Activated CD4-positive, alpha-beta T cell treated with anti-CD3 and anti-CD28 coated beads, Interleukin-2, amount 10 ng/mL, durations not matched to agents 7 days and 5 days (primary cell): ENCODE results near the gene ZNF723. TPM values are rescaled to one million over a fixed set of nuclear protein-coding genes. Genes with fewer than 3 reads are reported as not detected.
A peak's percentile ranks its signal among the peaks of the same experiment; 100 is the strongest.
"Not testable (repeated sequence)": the region's sequence is repeated elsewhere in the genome, so short reads cannot be mapped to it uniquely, and the experiment has no call there.

Source experiments
- CTCF ChIA-PET: fragments of 350-600 bp; sonication (Branson Sonifier 250); formaldehyde crosslinking; loops from one replicate; lab custom pipeline; 2021; ENCODE audit warnings: antibody characterized with exemption; lab: Charles Lee
- POLR2A ChIA-PET: fragments of 350-600 bp; sonication (Branson Sonifier 250); formaldehyde crosslinking; loops from one replicate; lab custom pipeline; 2021; ENCODE audit warnings: antibody characterized with exemption; lab: Charles Lee
- DNase-seq: peaks from one replicate; pipeline ENCODE4 v3.0.0-alpha.2; 2020
- H3K27ac Mint-ChIP-seq: one replicate; pipeline ENCODE4 v1.8.0; 2021; ENCODE audit warnings: mild to moderate bottlenecking, moderate library complexity, mixed read lengths
- H3K27me3 Mint-ChIP-seq: one replicate; pipeline ENCODE4 v1.8.0; 2021; ENCODE audit warnings: mixed read lengths
- H3K36me3 Mint-ChIP-seq: one replicate; pipeline ENCODE4 v1.8.0; 2021; ENCODE audit warnings: low read depth, mixed read lengths
- H3K4me1 Mint-ChIP-seq: one replicate; pipeline ENCODE4 v1.8.0; 2021; ENCODE audit warnings: mixed read lengths
- H3K4me3 Mint-ChIP-seq: one replicate; pipeline ENCODE4 v1.8.0; 2021; ENCODE audit warnings: mild to moderate bottlenecking, moderate library complexity, mixed read lengths
- H3K9me3 Mint-ChIP-seq: one replicate; pipeline ENCODE4 v1.8.0; 2021; ENCODE audit warnings: mixed read lengths
- total RNA-seq, 2 experiments: library from RNA; stranded (reverse); gene quantifications; one replicate each; pipeline ENCODE4 v1.2.3, GENCODE V29; 2021

Gene ZNF723
- total RNA-seq: not detected

GRCh38 chr19:22832031-22832762, at the start of gene ZNF723:
ZNF723 (plus strand) TSS chr19:22832291; CDS start chr19:22832380, 89 bp downstream.
- ChIA-PET CTCF (no interaction called here), POLR2A (interaction anchor here (0.6 kb wide), 1 partner anchor 246 kb away, joined by 5 read pairs; no protein-coding TSS in a partner anchor)
- DNase-seq: no peak
- no peak within 1 kb of the TSS for H3K4me3 Mint-ChIP-seq
- no peaks in the 10 kb centered on the region for H3K4me1 Mint-ChIP-seq
- no peaks in the 10 kb centered on the region for H3K27me3 Mint-ChIP-seq
- H3K27ac Mint-ChIP-seq: no peak within 1 kb of the TSS
- H3K36me3 Mint-ChIP-seq: no peaks in the 10 kb centered on the region
- H3K9me3 Mint-ChIP-seq: peaks cover 27% of the 10 kb centered on the region

GRCh38 chr19:22783651-22784410, 48.3 kb upstream of the ZNF723 start, which contains the start of gene ZNF99:
ZNF99 (minus strand) TSS chr19:22784151; CDS start chr19:22784016, 135 bp downstream.
- H3K27ac Mint-ChIP-seq: no peak within 1 kb of the TSS
- no peaks in the 10 kb centered on the region for H3K36me3 Mint-ChIP-seq
- CTCF ChIA-PET: no interaction called here
- H3K9me3 Mint-ChIP-seq: peaks cover 20% of the 10 kb centered on the region
- POLR2A ChIA-PET: no interaction called here
- no peak for DNase-seq
- no peaks in the 10 kb centered on the region for H3K27me3 Mint-ChIP-seq
- no peak within 1 kb of the TSS for H3K4me3 Mint-ChIP-seq
- no peaks in the 10 kb centered on the region for H3K4me1 Mint-ChIP-seq

GRCh38 chr19:22792863-22793262, 39.2 kb upstream of the ZNF723 start:
- DNase-seq, H3K27me3 Mint-ChIP-seq, H3K36me3 Mint-ChIP-seq, CTCF ChIA-PET, H3K27ac Mint-ChIP-seq, POLR2A ChIA-PET, H3K4me1 Mint-ChIP-seq, H3K4me3 Mint-ChIP-seq: not testable (repeated sequence)
- peaks cover 44% of the 10 kb centered on the region for H3K9me3 Mint-ChIP-seq

GRCh38 chr19:22797040-22797439, 35.1 kb upstream of the ZNF723 start:
- H3K4me1 Mint-ChIP-seq: no peaks in the 10 kb centered on the region
- CTCF ChIA-PET: no interaction called here
- no peak overlapping the region for H3K27ac Mint-ChIP-seq

GRCh38 chr19:22806418-22806817, 25.7 kb upstream of the ZNF723 start:
- ChIA-PET CTCF (no interaction called here), POLR2A (no interaction called here)
- H3K4me1 Mint-ChIP-seq: no peaks in the 10 kb centered on the region
- no peak overlapping the region for H3K4me3 Mint-ChIP-seq
- H3K27me3 Mint-ChIP-seq: no peaks in the 10 kb centered on the region
- H3K36me3 Mint-ChIP-seq: no peaks in the 10 kb centered on the region
- H3K9me3 Mint-ChIP-seq: peaks cover 30% of the 10 kb centered on the region
- no peak overlapping the region for H3K27ac Mint-ChIP-seq
- DNase-seq: no peak

More at GRCh38 chr19:22797040-22797439, 35.1 kb upstream of the ZNF723 start:
- DNase-seq: no peak
- Mint-ChIP-seq H3K36me3 (peaks cover 3% of the 10 kb centered on the region), H3K9me3 (peaks cover 54% of the 10 kb centered on the region), H3K27me3 (no peaks in the 10 kb centered on the region), H3K4me3 (no peak overlapping the region)
- POLR2A ChIA-PET: no interaction called here

GRCh38 chr19:22807061-22807835, 24.8 kb upstream of the ZNF723 start:
- no peak for DNase-seq
- H3K27me3 Mint-ChIP-seq: no peaks in the 10 kb centered on the region
- peaks cover 32% of the 10 kb centered on the region for H3K9me3 Mint-ChIP-seq
- ChIA-PET POLR2A (no interaction called here), CTCF (no interaction called here)
- H3K4me3 Mint-ChIP-seq: no peak overlapping the region
- H3K4me1 Mint-ChIP-seq: no peaks in the 10 kb centered on the region
- no peak overlapping the region for H3K27ac Mint-ChIP-seq
- H3K36me3 Mint-ChIP-seq: no peaks in the 10 kb centered on the region

- DNase-seq: no peak
- CTCF ChIA-PET: no interaction called here
- H3K9me3 Mint-ChIP-seq: peaks cover 70% of the 10 kb centered on the region
- no peaks in the 10 kb centered on the region for H3K4me1 Mint-ChIP-seq
- H3K27me3 Mint-ChIP-seq: no peaks in the 10 kb centered on the region
- no peaks in the 10 kb centered on the region for H3K36me3 Mint-ChIP-seq
- H3K27ac Mint-ChIP-seq: no peak overlapping the region
- no peak overlapping the region for H3K4me3 Mint-ChIP-seq
- POLR2A ChIA-PET: no interaction called here
Observed at GRCh38 chr19:22814124-22814523, 18.0 kb upstream of the ZNF723 start.

GRCh38 chr19:22831211-22831610, 880 bp upstream of the ZNF723 start:
- ChIA-PET POLR2A (no interaction called here), CTCF (no interaction called here)
- H3K27ac Mint-ChIP-seq: no peak overlapping the region
- no peak for DNase-seq
- no peak overlapping the region for H3K4me3 Mint-ChIP-seq
- no peaks in the 10 kb centered on the region for H3K4me1 Mint-ChIP-seq
- no peaks in the 10 kb centered on the region for H3K27me3 Mint-ChIP-seq
- H3K36me3 Mint-ChIP-seq: no peaks in the 10 kb centered on the region
- H3K9me3 Mint-ChIP-seq: peaks cover 30% of the 10 kb centered on the region

- CTCF ChIA-PET, H3K36me3 Mint-ChIP-seq, H3K4me1 Mint-ChIP-seq, DNase-seq, H3K4me3 Mint-ChIP-seq, H3K27me3 Mint-ChIP-seq, H3K27ac Mint-ChIP-seq: not testable (repeated sequence)
- POLR2A ChIA-PET: interaction anchor here (0.7 kb wide), 1 partner anchor 589 kb away, joined by 4 read pairs; no protein-coding TSS in a partner anchor
- peaks cover 38% of the 10 kb centered on the region for H3K9me3 Mint-ChIP-seq
Observed at GRCh38 chr19:22857713-22858320, 25.7 kb downstream of the ZNF723 start.

- H3K36me3 Mint-ChIP-seq: no peaks in the 10 kb centered on the region
- ChIA-PET CTCF (no interaction called here), POLR2A (no interaction called here)
- H3K9me3 Mint-ChIP-seq: peaks cover 33% of the 10 kb centered on the region
- peak; percentile 5 for DNase-seq
- no peak overlapping the region for H3K4me3 Mint-ChIP-seq
- no peaks in the 10 kb centered on the region for H3K4me1 Mint-ChIP-seq
- H3K27me3 Mint-ChIP-seq: no peaks in the 10 kb centered on the region
- no peak overlapping the region for H3K27ac Mint-ChIP-seq
Observed at GRCh38 chr19:22882797-22883196, 50.7 kb downstream of the ZNF723 start.

GRCh38 chr19:22893855-22894270, 61.8 kb downstream of the ZNF723 start:
- H3K27ac Mint-ChIP-seq: no peak overlapping the region
- no peaks in the 10 kb centered on the region for H3K36me3 Mint-ChIP-seq
- peaks cover 32% of the 10 kb centered on the region for H3K9me3 Mint-ChIP-seq
- H3K4me3 Mint-ChIP-seq: no peak overlapping the region
- H3K27me3 Mint-ChIP-seq: no peaks in the 10 kb centered on the region
- DNase-seq: no peak
- no peaks in the 10 kb centered on the region for H3K4me1 Mint-ChIP-seq
- ChIA-PET POLR2A (no interaction called here), CTCF (no interaction called here)

GRCh38 chr19:22901431-22902130, 69.5 kb downstream of the ZNF723 start:
- Mint-ChIP-seq H3K27me3 (no peaks in the 10 kb centered on the region), H3K4me3 (no peak overlapping the region), H3K27ac (no peak overlapping the region), H3K4me1 (no peaks in the 10 kb centered on the region), H3K36me3 (peaks cover 2% of the 10 kb centered on the region), H3K9me3 (peaks cover 40% of the 10 kb centered on the region)
- no peak for DNase-seq
- POLR2A ChIA-PET: no interaction called here
- CTCF ChIA-PET: no interaction called here
